ENCODE measurements around the gene KBTBD4.

- TF ChIP-seq POLR2AphosphoS5 (IDR thresholded peaks at IDR 0.05) (no peak), CTCF (IDR thresholded peaks at IDR 0.05; ENCODE audit: poor library complexity, severe bottlenecking) (no peak), TAF1 (IDR thresholded peaks at IDR 0.05; ENCODE audit: low read depth) (no peak), EZH2 (IDR thresholded peaks at IDR 0.05; ENCODE audit: borderline replicate concordance, insufficient read depth, low read length, poor library complexity, severe bottlenecking) (no peak), SMC3 (conservative IDR thresholded peaks at IDR 0.05; ENCODE audit: poor library complexity) (no peak), RAD21 (conservative IDR thresholded peaks at IDR 0.05) (no peak)
Measured at GRCh38 chr11:47595967-47596366, 17.2 kb upstream of the KBTBD4 start.
